COR-L47 (cell line): ENCODE results near the gene CAND2.
A peak's percentile ranks its signal among the peaks of the same experiment; 100 is the strongest.
"Not testable (repeated sequence)": the region's sequence is repeated elsewhere in the genome, so short reads cannot be mapped to it uniquely, and the experiment has no call there.

Source experiments
- DNase-seq: peaks from one replicate; lab custom pipeline; 2025; lab: John Stamatoyannopoulos, UW

Gene CAND2

DNA sequence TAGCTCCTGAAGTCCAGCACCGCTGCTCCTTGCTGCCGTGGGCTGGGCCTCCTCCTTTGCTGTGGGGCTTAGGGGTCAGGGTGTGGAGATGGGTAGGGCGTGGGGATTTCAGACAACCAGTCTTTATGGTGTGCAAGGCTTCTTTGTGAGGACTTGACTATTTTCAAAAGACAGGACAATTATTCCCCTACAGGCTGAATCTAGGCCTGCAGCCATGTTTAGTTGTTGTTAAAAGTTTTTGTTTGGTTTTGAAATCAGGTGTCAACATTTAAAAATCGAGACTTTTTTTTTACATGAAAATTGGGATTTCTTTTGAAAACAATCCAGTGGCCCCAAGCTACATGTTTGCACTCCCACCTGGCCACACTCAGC, 34.3 kb downstream of the CAND2 start:
- DNase-seq = no peak

- DNase-seq = no peak
These were observed 34.9 kb downstream of the CAND2 start for GRCh38 chr3:12831301-12831866.

DNA sequence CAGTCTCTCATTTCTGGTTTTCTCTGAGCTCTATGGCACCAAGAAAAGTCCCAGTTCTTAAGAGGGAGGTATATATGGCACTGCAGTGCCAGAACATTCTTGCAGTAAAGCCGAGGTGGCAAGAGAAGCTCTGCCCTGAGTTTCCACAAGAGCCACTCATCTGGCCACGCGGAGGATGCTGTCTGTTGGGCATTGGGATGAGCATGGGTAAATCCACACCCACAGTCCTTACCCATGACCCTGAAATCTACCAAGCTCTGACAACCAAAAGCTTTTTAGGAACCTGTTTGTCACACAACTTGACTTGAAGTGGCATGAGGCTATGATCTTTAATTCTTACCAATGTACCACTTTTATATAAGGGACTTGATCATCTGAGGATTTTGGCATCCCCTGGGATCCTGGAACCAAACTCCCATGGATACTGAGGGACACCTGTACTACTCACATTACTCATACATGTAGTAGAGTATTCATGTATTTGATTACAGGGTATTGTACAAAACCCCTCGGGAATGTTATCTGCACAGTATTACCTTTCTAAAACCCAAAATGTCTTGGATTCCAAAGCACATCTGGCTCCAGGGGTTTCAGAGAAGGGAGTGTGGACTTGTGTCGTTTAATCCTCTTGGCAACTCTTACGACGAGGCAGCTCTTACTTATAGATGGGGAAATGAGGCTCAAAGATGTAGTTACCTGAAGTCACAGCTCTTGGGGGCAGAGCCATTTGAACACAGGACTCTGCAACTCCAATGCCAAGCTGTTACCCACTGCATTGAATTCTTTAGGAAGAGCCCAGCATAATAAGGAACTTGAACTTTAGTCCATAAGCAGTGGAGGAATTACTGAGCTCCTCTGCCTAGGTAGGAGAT, 36.1 kb downstream of the CAND2 start:
- DNase-seq = no peak

DNA sequence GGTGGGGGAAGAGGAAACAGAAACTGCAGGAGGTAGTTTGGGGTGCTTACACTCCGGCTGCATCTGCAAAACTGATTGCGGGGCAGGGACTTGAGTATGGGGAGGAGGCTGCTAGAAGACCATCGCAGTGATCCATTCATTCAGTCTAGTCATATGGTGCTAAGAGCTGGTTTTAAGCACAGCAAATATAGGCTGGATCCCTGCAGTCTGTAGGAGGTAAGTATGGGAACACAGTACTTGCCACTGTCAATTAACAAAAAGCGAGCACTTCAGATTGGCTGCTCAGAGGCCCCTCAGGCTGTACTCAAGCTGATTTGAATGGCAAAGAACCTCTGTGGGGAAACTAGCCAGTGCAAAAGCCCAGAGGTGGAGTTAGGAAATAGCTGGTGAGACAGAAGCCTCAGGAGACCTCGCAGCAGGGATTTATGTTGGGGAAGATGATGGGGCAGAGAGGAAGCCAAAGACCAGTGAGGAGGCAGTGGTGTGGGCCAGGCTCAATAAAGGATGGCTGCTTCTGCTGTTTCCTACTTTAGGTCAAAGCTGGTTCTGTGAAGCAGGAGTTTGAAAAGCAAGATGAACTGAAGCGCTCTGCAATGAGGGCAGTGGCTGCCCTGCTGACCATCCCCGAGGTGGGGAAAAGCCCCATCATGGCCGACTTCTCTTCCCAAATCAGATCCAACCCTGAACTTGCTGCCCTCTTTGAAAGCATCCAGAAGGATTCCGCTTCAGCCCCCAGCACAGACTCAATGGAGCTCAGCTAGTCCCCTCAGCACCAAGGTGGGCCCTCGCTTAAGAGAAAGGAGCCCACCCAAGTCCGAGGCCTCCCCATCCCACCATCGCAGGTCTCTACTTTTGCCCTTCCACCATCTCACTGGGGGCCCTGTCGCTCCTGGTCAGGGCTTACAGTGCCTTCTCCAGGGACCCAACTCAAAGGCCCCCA, 37.0 kb downstream of the CAND2 start:
- no peak for DNase-seq

DNA sequence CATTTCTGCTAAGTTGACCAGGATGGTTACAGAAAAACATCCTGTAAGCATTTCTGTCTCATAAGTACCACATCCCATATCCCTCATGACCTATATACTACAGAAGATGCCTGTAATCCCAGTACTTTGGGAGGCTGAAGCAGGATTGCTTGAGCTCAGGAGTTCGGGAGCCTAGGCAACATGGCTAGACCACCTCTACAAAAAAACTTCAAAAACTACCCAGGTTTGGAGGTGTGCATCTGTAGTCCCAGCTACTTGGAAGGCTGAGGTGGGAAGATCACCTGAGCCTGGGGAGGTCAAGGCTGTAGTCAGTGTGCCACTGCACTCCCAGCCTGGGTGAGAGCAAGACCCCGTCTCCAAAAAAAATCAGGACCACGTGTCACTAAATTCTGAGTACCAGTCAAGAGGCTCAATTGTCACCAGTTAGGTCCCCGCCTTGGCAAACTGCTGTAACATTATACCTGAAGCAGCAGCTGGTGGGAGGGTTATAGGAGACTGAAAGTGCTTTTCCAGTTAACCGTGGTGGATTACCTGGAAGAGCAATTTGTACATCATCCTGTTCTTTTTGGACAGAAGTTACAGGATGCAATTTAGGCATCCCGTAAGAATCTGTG, 38.7 kb downstream of the CAND2 start:
- DNase-seq = no peak

- no peak for DNase-seq
These were observed 41.0 kb downstream of the CAND2 start for GRCh38 chr3:12837295-12837986.

- no peak for DNase-seq
These were observed 41.9 kb downstream of the CAND2 start for GRCh38 chr3:12838179-12838965.

- no peak for DNase-seq
These were observed 42.9 kb downstream of the CAND2 start for GRCh38 chr3:12839156-12839946.

DNA sequence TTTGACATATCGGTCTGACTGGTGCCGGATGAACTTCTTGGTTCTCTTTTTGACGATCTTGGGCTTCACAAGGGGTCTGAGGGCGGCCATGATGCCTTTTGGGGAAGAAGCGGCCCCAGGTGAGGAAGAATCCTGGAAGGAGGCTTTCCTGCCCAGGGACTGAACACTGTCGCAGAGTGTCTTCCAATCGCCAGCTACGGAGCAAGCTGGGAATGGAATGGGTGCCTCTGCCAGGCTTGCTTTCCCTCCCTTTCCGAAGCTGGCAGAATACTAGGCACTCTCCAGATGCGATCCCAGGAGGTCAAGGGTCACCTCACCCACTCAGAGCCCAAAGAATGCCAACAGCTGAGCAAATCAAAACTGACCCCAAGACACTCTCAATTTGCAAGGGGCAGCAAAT, 43.7 kb downstream of the CAND2 start:
- DNase-seq = not testable (repeated sequence)

DNA sequence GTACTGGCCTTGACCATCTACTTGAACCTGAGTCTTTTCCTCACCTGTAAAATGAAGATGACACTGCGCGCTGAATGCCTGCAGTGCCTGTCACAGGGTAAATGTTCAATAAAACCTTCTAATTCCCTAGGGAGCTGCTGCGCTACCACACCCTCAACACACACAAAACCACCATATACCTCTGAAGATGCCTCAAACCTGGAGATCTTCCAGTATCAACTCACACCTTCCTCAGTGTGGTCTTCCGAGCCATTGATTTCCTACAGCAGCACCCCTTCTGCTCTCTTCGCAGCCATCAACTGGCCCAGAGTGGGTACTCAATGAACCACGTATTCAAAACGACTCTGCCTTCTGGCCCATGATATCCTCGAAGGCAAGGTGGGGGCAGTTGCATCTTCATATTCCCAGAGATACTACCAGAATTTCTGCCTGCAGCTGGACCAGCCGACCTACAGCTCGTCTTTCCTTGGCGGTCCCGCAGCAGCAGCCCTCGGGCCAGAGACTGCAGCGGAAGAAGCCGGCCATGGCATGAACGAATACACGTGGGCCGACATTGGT, 44.2 kb downstream of the CAND2 start:
- DNase-seq = no peak

GRCh38 chr3:12841149-12841969, 44.9 kb downstream of the CAND2 start, which contains the start of gene RPL32:
RPL32 (minus strand) TSS chr3:12841565; CDS start chr3:12840237, 1,328 bp downstream.
- peak; percentile 78 for DNase-seq

DNA sequence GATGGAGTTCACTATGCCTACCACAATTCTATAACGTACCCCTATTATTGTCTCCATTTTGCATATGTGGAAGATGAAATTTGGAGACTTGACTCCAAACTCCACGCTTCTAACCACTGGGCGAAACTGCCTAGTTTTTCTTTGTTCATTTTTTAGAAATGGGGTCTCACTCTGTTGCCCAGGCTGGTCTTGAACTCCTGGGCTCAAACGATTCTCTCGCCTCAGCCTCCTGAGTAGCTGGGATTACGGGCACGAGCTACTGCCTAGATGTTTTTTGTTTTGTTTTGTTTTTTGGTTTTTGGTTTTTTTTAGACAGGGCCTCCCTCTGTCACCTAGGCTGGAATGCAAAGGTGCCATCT, 45.5 kb downstream of the CAND2 start:
- no peak for DNase-seq

- no peak for DNase-seq
These were observed 46.0 kb downstream of the CAND2 start for GRCh38 chr3:12842469-12842868.

- no peak for DNase-seq
These were observed 49.3 kb downstream of the CAND2 start for GRCh38 chr3:12845811-12846210.

- DNase-seq = no peak
These were observed 55.7 kb downstream of the CAND2 start for GRCh38 chr3:12852201-12852600.

GRCh38 chr3:12853847-12854246, 57.4 kb downstream of the CAND2 start:
- DNase-seq = not testable (repeated sequence)

DNA sequence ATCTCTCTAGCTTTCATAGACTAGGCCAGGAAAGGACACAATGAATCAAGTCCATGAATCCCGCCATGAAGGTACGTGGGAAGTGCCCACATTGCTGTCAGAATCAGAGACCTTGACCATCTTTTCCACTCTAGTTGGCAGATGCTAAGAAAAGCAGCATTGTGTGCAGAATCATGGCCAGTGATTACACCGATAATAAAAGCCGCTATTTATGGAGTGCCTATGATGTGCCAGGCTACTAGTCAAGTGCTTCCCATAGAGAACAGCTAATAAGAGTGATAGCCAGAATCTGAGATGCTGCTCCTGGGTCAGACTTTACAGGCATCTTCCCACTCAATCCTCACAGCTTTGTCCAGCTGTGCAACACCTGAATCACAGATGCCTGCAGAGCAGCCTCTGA, 58.1 kb downstream of the CAND2 start:
- DNase-seq = no peak

GRCh38 chr3:12856626-12857025, 60.1 kb downstream of the CAND2 start:
- DNase-seq = no peak

GRCh38 chr3:12859840-12860239, 63.4 kb downstream of the CAND2 start:
- no peak for DNase-seq
